NOMO-1 treated with dmso at 0.1 percent for 144 hours (cell line): ENCODE data around the gene CELA3B.
A peak's percentile ranks its signal among the peaks of the same experiment; 100 is the strongest.
"Not testable (repeated sequence)": the region's sequence is repeated elsewhere in the genome, so short reads cannot be mapped to it uniquely, and the experiment has no call there.

ENCODE experiments used
- DNase-seq: peaks from one replicate; lab custom pipeline; 2025; ENCODE audit not compliant: unreplicated experiment; lab: John Stamatoyannopoulos, UW

CELA3B gene

GRCh38 chr1:21976703-21977239 lies at the start of gene CELA3B:
Gene CELA3B, plus strand, starts transcription at chr1:21977022. Its CDS starts 18 bp downstream, at chr1:21977040.
- DNase-seq, result not testable (repeated sequence)

GRCh38 chr1:21927533-21928237 lies 49.1 kb upstream of the CELA3B start:
- DNase-seq, result no peak

- DNase-seq, result no peak
Observed at GRCh38 chr1:21930080-21930571, 46.7 kb upstream of the CELA3B start.

GRCh38 chr1:21930629-21931170 lies 46.1 kb upstream of the CELA3B start:
- DNase-seq, result no peak

- DNase-seq, result no peak
Observed at GRCh38 chr1:21931171-21932093, 45.4 kb upstream of the CELA3B start.

GRCh38 chr1:21932127-21932526 lies 44.7 kb upstream of the CELA3B start:
- DNase-seq, result no peak

GRCh38 chr1:21933397-21934248 lies 43.2 kb upstream of the CELA3B start:
- DNase-seq, result no peak

- no peak for DNase-seq
Observed at GRCh38 chr1:21935393-21935804, 41.4 kb upstream of the CELA3B start.

GRCh38 chr1:21935891-21936365 lies 40.9 kb upstream of the CELA3B start:
- DNase-seq, result no peak

- DNase-seq, result no peak
Observed at GRCh38 chr1:21936366-21937031, 40.3 kb upstream of the CELA3B start.

- peak; percentile 46 for DNase-seq
Observed at GRCh38 chr1:21937034-21937371, 39.8 kb upstream of the CELA3B start, which contains the start of gene HSPG2. Gene HSPG2, minus strand, starts transcription at chr1:21937310. Its CDS starts 93 bp downstream, at chr1:21937217.

GRCh38 chr1:21937372-21938121 lies 39.3 kb upstream of the CELA3B start:
- peak; percentile 46 for DNase-seq

- no peak for DNase-seq
Observed at GRCh38 chr1:21938732-21939538, 37.9 kb upstream of the CELA3B start.

- peak; percentile 48 for DNase-seq
Observed at GRCh38 chr1:21939650-21940374, 37.0 kb upstream of the CELA3B start.

GRCh38 chr1:21940492-21940891 lies 36.3 kb upstream of the CELA3B start:
- no peak for DNase-seq

GRCh38 chr1:21941370-21941769 lies 35.5 kb upstream of the CELA3B start:
- DNase-seq, result no peak

- DNase-seq, result no peak
Observed at GRCh38 chr1:21942464-21942863, 34.4 kb upstream of the CELA3B start.
